ENCODE data around the gene TPH1.

DNA sequence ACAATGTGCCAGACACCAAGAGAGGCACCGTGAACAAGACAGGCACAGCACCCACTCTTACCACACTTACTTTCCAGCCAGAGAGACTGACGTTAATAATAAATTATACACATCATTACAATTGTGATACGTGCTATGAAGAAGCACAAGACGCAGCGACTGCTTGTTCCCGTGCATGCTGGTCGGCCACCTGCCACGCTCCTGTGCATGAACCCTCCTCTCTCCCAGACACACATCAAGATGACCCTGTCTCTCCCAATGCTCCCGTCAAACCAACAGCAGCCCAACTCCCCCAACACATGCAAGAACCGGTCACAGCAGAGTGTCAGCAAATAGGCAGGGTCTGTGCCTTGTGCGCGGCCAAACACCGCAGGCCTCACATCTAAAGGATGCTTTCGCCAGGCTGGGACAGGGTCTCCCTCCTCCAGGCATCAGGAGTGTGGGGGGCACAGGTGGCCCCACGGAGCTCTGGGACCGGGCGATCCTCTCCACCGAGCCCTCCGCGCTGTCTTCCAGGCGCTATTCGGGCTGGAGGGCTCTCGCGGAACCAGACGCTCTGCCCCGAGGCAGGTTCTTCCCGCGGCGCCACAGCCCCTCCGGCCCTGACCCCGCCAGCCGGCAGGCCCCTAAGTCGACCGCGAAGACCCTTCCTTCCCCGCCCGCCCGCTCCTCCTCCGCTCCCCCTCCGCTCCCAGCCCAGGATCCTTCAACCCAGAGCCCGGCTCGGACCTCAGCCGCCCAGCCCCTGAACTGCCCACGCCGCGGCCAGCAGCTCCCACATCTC lies 33.8 kb downstream of the TPH1 start:
- TF ChIP-seq POLR2A (IDR thresholded peaks at IDR 0.05): no peak
- TF ChIP-seq, protein P1, sequence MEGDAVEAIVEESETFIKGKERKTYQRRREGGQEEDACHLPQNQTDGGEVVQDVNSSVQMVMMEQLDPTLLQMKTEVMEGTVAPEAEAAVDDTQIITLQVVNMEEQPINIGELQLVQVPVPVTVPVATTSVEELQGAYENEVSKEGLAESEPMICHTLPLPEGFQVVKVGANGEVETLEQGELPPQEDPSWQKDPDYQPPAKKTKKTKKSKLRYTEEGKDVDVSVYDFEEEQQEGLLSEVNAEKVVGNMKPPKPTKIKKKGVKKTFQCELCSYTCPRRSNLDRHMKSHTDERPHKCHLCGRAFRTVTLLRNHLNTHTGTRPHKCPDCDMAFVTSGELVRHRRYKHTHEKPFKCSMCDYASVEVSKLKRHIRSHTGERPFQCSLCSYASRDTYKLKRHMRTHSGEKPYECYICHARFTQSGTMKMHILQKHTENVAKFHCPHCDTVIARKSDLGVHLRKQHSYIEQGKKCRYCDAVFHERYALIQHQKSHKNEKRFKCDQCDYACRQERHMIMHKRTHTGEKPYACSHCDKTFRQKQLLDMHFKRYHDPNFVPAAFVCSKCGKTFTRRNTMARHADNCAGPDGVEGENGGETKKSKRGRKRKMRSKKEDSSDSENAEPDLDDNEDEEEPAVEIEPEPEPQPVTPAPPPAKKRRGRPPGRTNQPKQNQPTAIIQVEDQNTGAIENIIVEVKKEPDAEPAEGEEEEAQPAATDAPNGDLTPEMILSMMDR (IDR thresholded peaks at IDR 0.05): no peak
